Activated CD4-positive, alpha-beta T cell treated with anti-CD3 and anti-CD28 coated beads for 48 hours (primary cell): Measurements from ENCODE around the gene RBBP4.
"Not testable (repeated sequence)": the region's sequence is repeated elsewhere in the genome, so short reads cannot be mapped to it uniquely, and the experiment has no call there.

Source experiments
- DNase-seq: peaks from one replicate; pipeline ENCODE4 v3.0.0-alpha.2; 2020

Gene RBBP4

GRCh38 chr1:32650752-32651460 is at the start of gene RBBP4:
TSS of gene RBBP4 (plus strand) at chr1:32651208. CDS start at chr1:32651307, 99 bp downstream.
- peak; percentile 99 for DNase-seq

GRCh38 chr1:32605711-32606424 is 45.1 kb upstream of the RBBP4 start:
- DNase-seq, result no peak

- no peak for DNase-seq
Observed at GRCh38 chr1:32606565-32607371, 44.2 kb upstream of the RBBP4 start.

- DNase-seq, result no peak
Observed at GRCh38 chr1:32609180-32609579, 41.8 kb upstream of the RBBP4 start.

- no peak for DNase-seq
Observed at GRCh38 chr1:32611859-32612188, 39.2 kb upstream of the RBBP4 start.

- DNase-seq, result peak; percentile 69
Observed at GRCh38 chr1:32612189-32612881, 38.7 kb upstream of the RBBP4 start.

- DNase-seq, result no peak
Observed at GRCh38 chr1:32613472-32613871, 37.5 kb upstream of the RBBP4 start.

GRCh38 chr1:32618673-32619221 is 32.3 kb upstream of the RBBP4 start:
- DNase-seq, result no peak

GRCh38 chr1:32619701-32620485 is 31.1 kb upstream of the RBBP4 start:
- DNase-seq, result peak; percentile 17

GRCh38 chr1:32622205-32622604 is 28.8 kb upstream of the RBBP4 start:
- no peak for DNase-seq

- peak; percentile 31 for DNase-seq
Observed at GRCh38 chr1:32622806-32623681, 28.0 kb upstream of the RBBP4 start.

GRCh38 chr1:32623775-32624174 is 27.2 kb upstream of the RBBP4 start:
- DNase-seq, result peak; percentile 67

- no peak for DNase-seq
Observed at GRCh38 chr1:32626176-32626575, 24.8 kb upstream of the RBBP4 start.

- DNase-seq, result peak; percentile 9
Observed at GRCh38 chr1:32627596-32628162, 23.3 kb upstream of the RBBP4 start.

GRCh38 chr1:32630173-32630572 is 20.8 kb upstream of the RBBP4 start:
- DNase-seq, result not testable (repeated sequence)

GRCh38 chr1:32632829-32633228 is 18.2 kb upstream of the RBBP4 start:
- no peak for DNase-seq

GRCh38 chr1:32635508-32636277 is 15.3 kb upstream of the RBBP4 start:
- no peak for DNase-seq

- no peak for DNase-seq
Observed at GRCh38 chr1:32636914-32637645, 13.9 kb upstream of the RBBP4 start.

- no peak for DNase-seq
Observed at GRCh38 chr1:32639489-32640075, 11.4 kb upstream of the RBBP4 start.
